GM18858 (cell line): ENCODE results near the gene ZNF70.

Source experiments
- ATAC-seq: cut with Tn5 transposase; IDR thresholded peaks from one replicate; pipeline ENCODE4 v1.9.1; 2021; ENCODE audit not compliant: unreplicated experiment

ZNF70 gene

GRCh38 chr22:23750714-23751440 is at the start of gene ZNF70:
Gene ZNF70 (minus strand): TSS chr22:23751112. CDS start chr22:23745140, 5,972 bp downstream.
- no peak for ATAC-seq

GRCh38 chr22:23796461-23796860 is 45.5 kb upstream of the ZNF70 start:
- no peak for ATAC-seq

DNA sequence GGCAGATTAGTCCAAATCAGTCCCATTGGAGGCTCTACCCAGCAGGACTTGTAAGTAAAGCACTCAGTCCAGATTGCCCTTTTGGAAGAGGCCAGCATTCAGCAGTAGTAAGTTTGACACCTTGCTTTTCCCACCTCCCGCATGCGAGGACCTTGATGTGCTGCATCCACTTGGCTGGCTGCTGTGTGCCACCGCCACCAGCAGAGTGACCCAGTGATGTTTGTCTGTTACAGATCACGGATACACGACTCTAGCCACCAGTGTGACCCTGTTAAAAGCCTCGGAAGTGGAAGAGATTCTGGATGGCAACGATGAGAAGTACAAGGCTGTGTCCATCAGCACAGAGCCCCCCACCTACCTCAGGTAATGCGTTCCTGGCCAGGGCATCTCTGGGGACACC is 42.4 kb upstream of the ZNF70 start:
- no peak for ATAC-seq

GRCh38 chr22:23791738-23792645 is 41.1 kb upstream of the ZNF70 start:
- ATAC-seq: no peak

GRCh38 chr22:23790819-23791737 is 40.2 kb upstream of the ZNF70 start:
- ATAC-seq: no peak

DNA sequence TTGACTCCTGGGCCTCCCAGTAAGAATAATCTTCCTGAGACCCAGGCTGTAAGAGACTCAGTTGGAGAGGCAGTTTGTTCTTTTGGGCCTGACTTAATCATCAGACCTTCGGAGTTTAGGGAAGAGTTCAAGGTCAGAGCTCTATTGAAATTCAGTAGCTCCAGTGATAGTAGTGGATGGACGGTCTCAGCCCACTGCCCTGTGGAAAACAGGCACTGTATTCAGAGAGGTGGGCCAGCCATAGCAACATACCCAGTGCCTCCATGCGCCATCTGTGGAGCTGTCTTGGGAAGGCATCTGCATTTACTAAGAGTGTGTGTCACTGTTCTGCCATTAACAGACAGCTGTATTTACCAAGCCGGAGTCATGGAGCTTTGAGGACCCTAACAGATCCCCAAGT is 38.7 kb upstream of the ZNF70 start:
- no peak for ATAC-seq

DNA sequence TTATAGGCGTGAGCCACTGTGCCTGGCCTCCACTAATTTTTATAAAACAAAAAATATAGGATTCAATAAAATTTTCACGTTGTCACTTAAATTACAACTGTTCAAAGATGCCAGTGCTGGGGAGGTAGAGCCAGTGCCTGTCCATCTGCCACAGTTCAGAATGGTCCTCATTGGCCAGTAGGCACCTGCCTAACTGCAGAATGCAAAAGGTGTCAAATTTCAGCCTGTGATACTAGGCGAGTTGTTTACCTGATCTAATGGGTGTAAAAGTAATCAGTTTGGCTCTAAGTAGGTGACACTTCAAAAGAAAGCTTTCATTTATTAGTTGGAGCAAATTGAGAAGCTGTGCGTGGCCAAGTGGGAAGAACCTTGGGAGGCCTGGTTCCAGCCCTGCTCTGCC is 38.2 kb upstream of the ZNF70 start:
- no peak for ATAC-seq

DNA sequence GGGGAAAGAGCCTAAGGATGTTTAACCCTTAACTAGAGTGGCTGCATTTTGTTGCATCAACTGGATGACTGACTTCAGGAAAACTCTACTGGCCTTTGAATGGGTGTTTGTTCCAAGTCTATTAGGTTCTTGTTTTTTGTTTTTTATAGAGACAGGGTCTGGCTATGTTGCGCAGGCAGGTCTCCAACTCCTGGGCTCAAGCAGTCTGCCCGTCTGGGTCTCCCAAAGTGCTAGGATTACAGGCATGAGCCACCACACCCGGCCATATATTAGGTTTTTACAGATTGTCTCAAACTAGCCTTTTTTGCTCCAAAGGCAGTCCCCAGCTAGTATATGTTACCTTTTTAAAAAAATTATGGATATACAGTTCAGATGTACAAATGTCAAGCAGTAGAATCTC is 37.0 kb upstream of the ZNF70 start:
- ATAC-seq: no peak

DNA sequence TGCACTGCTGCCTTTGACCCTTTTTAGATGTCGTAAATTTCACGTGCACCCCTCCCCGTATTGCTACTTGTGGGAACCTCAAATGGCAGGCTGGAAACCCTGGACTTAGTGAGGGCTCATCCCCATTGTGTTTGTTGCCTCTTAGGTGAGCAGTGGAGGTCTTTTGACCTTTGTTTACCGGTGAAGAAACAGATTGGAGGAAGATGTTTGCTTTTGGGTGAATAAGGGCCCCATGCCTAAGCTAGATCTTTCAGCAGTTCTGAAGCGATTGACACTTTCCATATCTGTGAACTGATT is 36.6 kb upstream of the ZNF70 start:
- no peak for ATAC-seq

- ATAC-seq: no peak
These were observed 36.1 kb upstream of the ZNF70 start, which contains the start of gene SMARCB1 for GRCh38 chr22:23786752-23787599. Gene SMARCB1 (plus strand): TSS chr22:23786966. CDS start chr22:23787170, 204 bp downstream.

- ATAC-seq: no peak
These were observed 35.4 kb upstream of the ZNF70 start for GRCh38 chr22:23786261-23786710.

GRCh38 chr22:23784215-23784732 is 33.4 kb upstream of the ZNF70 start:
- ATAC-seq: no peak

GRCh38 chr22:23783265-23784150 is 32.6 kb upstream of the ZNF70 start:
- ATAC-seq: no peak

GRCh38 chr22:23782703-23783102 is 31.8 kb upstream of the ZNF70 start:
- no peak for ATAC-seq

- ATAC-seq: no peak
These were observed 31.3 kb upstream of the ZNF70 start for GRCh38 chr22:23782252-23782651.

DNA sequence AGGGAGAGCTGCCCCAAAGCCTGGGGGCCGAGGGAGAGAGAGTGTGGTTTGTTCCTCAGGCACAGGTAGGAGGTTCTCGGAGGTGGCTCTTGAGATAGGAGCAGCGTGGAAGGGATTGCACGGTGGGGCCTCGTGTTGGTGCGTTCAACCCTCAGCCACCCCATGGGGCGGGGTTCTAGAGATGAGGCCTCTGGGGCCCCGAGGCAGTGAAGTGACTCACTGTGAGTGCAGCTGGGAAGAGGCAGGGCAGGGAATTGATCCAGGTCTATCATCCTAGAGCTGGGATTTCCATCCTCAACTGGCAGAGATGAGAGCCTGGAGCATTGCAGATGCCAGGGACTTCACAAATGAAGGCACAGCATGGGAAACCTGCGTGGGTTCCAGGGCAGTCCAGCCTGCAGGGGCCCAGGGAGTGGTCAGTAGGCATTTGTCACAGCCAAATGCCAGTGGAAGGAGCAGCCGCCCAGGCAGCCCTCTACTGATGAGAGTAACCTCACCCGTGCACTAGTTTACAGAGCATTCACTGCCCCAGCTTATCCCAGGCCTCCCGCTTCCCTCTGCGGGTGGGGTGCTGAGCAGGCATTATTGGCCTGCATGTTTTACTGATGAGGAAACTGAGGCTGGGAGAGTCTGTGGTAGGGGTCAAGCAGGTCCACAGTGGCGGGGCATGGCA is 30.7 kb upstream of the ZNF70 start:
- no peak for ATAC-seq

DNA sequence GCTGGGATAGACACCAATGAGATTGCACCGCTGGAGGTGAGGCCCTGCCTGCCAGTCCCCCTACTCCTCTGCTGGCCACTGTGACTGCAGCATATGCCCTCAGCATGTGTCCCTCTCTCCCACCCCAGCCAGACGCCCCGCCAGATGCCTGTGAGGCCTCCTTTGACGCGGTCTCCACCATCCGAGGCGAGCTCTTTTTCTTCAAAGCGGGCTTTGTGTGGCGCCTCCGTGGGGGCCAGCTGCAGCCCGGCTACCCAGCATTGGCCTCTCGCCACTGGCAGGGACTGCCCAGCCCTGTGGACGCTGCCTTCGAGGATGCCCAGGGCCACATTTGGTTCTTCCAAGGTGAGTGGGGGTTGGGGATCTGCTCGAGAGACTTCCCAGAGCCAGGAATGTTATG is 30.2 kb upstream of the ZNF70 start:
- no peak for ATAC-seq

GRCh38 chr22:23780146-23780748 is 29.3 kb upstream of the ZNF70 start:
- no peak for ATAC-seq
